GM18873 (cell line): ENCODE measurements around the gene LCN2.

Experiments used
- ATAC-seq: cut with Tn5 transposase; IDR thresholded peaks from one replicate; pipeline ENCODE4 v1.9.1; 2021; ENCODE audit warnings: mild to moderate bottlenecking, moderate library complexity, moderate number of reproducible peaks; ENCODE audit not compliant: unreplicated experiment, low FRiP score

LCN2 gene

GRCh38 chr9:128114326-128115186, 34.7 kb upstream of the LCN2 start:
- ATAC-seq: no peak

- ATAC-seq: no peak
Observed at GRCh38 chr9:128115187-128116103, 33.8 kb upstream of the LCN2 start.

- ATAC-seq: no peak
Observed at GRCh38 chr9:128116104-128117083, 32.9 kb upstream of the LCN2 start.

- no peak for ATAC-seq
Observed at GRCh38 chr9:128117613-128118471, 31.4 kb upstream of the LCN2 start.

- ATAC-seq: no peak
Observed at GRCh38 chr9:128118472-128118857, 30.8 kb upstream of the LCN2 start.

- no peak for ATAC-seq
Observed at GRCh38 chr9:128118971-128119665, 30.1 kb upstream of the LCN2 start.

GRCh38 chr9:128120061-128120740, 29.1 kb upstream of the LCN2 start:
- ATAC-seq: no peak

- ATAC-seq: no peak
Observed at GRCh38 chr9:128120741-128121465, 28.4 kb upstream of the LCN2 start.

GRCh38 chr9:128121466-128121810, 27.8 kb upstream of the LCN2 start:
- no peak for ATAC-seq

GRCh38 chr9:128121924-128122808, 27.1 kb upstream of the LCN2 start:
- no peak for ATAC-seq

GRCh38 chr9:128122809-128123175, 26.5 kb upstream of the LCN2 start:
- ATAC-seq: no peak

GRCh38 chr9:128123451-128124080, 25.7 kb upstream of the LCN2 start:
- no peak for ATAC-seq

- ATAC-seq: no peak
Observed at GRCh38 chr9:128124451-128124850, 24.8 kb upstream of the LCN2 start.

GRCh38 chr9:128124873-128125579, 24.2 kb upstream of the LCN2 start:
- ATAC-seq: no peak

- ATAC-seq: no peak
Observed at GRCh38 chr9:128125580-128126354, 23.5 kb upstream of the LCN2 start.
